ENCODE results near the gene NAA80.

Gene NAA80

DNA sequence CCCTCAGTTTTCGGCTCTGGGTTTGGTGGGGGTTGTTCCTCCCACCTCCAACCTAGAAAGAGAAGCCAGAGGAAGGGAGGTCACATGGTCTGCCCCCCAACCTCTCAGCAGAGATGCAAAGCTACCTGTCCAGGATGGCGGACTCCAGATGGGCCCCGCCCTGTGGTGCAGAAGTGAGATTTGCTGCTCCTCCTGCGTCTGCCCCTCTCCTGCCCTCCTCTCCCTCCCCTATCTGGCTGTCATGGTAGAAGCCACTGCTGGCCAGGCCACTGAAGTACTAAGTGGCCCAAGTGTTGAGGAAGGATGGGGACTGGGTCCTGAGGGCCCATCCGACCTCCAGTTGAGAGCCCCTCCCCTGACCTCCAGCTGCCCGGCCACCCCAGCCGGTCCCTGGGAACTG is 32.4 kb downstream of the NAA80 start:
- Histone ChIP-seq H3K27me3 (ENCODE audit: control insufficient read depth, low read length) (peaks cover 35% of the 10 kb centered on the region), H3K4me3 (ENCODE audit: low read length) (no peak overlapping the region), H3K4me1 (ENCODE audit: control insufficient read depth, low read length) (no peaks in the 10 kb centered on the region), H4K20me1 (ENCODE audit: control insufficient read depth, insufficient read depth, low read depth, low read length) (no peaks in the 10 kb centered on the region), H3K9me2 (replicated peaks; ENCODE audit: control insufficient read depth, low read length) (no peaks in the 10 kb centered on the region), H3K4me2 (ENCODE audit: low read length) (no peak overlapping the region), H3F3A (ENCODE audit: control insufficient read depth, insufficient read depth) (no peaks in the 10 kb centered on the region), H3K36me3 (ENCODE audit: control insufficient read depth, low read length) (no peaks in the 10 kb centered on the region), H3K9me3 (ENCODE audit: control insufficient read depth, insufficient read depth, low read length) (no peaks in the 10 kb centered on the region), H3K79me2 (ENCODE audit: control insufficient read depth, low read length) (no peaks in the 10 kb centered on the region), H3K27ac (ENCODE audit: low read depth, low read length) (no peak overlapping the region)
- no peak for TF ChIP-seq EZH2phosphoT487 (IDR thresholded peaks at IDR 0.05; ENCODE audit: borderline replicate concordance, low read length)

GRCh38 chr3:50266017-50266416 is 33.2 kb downstream of the NAA80 start:
- no peaks in the 10 kb centered on the region for H3K36me3 ChIP-seq (ENCODE audit: control insufficient read depth, low read length)
- no peaks in the 10 kb centered on the region for H3K79me2 ChIP-seq (ENCODE audit: control insufficient read depth, low read length)
- H3K27me3 ChIP-seq (ENCODE audit: control insufficient read depth, low read length): peaks cover 32% of the 10 kb centered on the region
- no peaks in the 10 kb centered on the region for H3K9me3 ChIP-seq (ENCODE audit: control insufficient read depth, insufficient read depth, low read length)
- H3K4me3 ChIP-seq (ENCODE audit: low read length): no peak overlapping the region
- H3K4me2 ChIP-seq (ENCODE audit: low read length): no peak overlapping the region
- H4K20me1 ChIP-seq (ENCODE audit: control insufficient read depth, insufficient read depth, low read depth, low read length): no peaks in the 10 kb centered on the region
- H3K9me2 ChIP-seq (replicated peaks; ENCODE audit: control insufficient read depth, low read length): no peaks in the 10 kb centered on the region
- no peaks in the 10 kb centered on the region for H3F3A ChIP-seq (ENCODE audit: control insufficient read depth, insufficient read depth)
- no peak overlapping the region for H3K27ac ChIP-seq (ENCODE audit: low read depth, low read length)
- TF ChIP-seq, protein P1, sequence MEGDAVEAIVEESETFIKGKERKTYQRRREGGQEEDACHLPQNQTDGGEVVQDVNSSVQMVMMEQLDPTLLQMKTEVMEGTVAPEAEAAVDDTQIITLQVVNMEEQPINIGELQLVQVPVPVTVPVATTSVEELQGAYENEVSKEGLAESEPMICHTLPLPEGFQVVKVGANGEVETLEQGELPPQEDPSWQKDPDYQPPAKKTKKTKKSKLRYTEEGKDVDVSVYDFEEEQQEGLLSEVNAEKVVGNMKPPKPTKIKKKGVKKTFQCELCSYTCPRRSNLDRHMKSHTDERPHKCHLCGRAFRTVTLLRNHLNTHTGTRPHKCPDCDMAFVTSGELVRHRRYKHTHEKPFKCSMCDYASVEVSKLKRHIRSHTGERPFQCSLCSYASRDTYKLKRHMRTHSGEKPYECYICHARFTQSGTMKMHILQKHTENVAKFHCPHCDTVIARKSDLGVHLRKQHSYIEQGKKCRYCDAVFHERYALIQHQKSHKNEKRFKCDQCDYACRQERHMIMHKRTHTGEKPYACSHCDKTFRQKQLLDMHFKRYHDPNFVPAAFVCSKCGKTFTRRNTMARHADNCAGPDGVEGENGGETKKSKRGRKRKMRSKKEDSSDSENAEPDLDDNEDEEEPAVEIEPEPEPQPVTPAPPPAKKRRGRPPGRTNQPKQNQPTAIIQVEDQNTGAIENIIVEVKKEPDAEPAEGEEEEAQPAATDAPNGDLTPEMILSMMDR (IDR thresholded peaks at IDR 0.05; ENCODE audit: low read depth, low read length, poor library complexity, severe bottlenecking): no peak
- no peaks in the 10 kb centered on the region for H3K4me1 ChIP-seq (ENCODE audit: control insufficient read depth, low read length)

DNA sequence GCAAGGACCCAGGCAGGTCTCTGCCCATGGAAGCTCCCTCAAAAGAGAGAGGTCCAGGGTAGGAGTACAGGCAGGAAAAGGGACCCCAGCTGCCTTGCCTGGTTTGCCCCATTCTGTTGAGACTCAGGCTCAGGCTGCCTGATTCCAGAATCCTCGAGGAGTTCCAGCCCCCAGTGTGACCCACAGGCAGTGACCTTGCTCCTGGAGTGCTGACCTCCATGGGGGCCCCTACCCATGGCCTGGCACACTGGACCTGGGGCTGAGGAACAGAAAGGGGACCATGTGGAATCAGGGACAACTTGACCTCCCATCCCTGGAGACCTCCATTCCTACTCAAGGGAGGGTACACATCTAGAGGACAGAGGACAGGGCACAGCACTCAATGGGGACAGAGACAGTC is 33.6 kb downstream of the NAA80 start:
- TF ChIP-seq, protein P1 (IDR thresholded peaks at IDR 0.05; ENCODE audit: low read depth, low read length, poor library complexity, severe bottlenecking): no peak
- no peak for TF ChIP-seq EZH2phosphoT487 (IDR thresholded peaks at IDR 0.05; ENCODE audit: borderline replicate concordance, low read length)
- Histone ChIP-seq H3K4me1 (ENCODE audit: control insufficient read depth, low read length) (no peaks in the 10 kb centered on the region), H3K36me3 (ENCODE audit: control insufficient read depth, low read length) (no peaks in the 10 kb centered on the region), H4K20me1 (ENCODE audit: control insufficient read depth, insufficient read depth, low read depth, low read length) (no peaks in the 10 kb centered on the region), H3K4me2 (ENCODE audit: low read length) (no peak overlapping the region), H3K9me2 (replicated peaks; ENCODE audit: control insufficient read depth, low read length) (no peaks in the 10 kb centered on the region), H3K27ac (ENCODE audit: low read depth, low read length) (no peak overlapping the region), H3K9me3 (ENCODE audit: control insufficient read depth, insufficient read depth, low read length) (no peaks in the 10 kb centered on the region), H3K27me3 (ENCODE audit: control insufficient read depth, low read length) (peaks cover 32% of the 10 kb centered on the region), H3F3A (ENCODE audit: control insufficient read depth, insufficient read depth) (no peaks in the 10 kb centered on the region), H3K79me2 (ENCODE audit: control insufficient read depth, low read length) (no peaks in the 10 kb centered on the region), H3K4me3 (ENCODE audit: low read length) (no peak overlapping the region)

DNA sequence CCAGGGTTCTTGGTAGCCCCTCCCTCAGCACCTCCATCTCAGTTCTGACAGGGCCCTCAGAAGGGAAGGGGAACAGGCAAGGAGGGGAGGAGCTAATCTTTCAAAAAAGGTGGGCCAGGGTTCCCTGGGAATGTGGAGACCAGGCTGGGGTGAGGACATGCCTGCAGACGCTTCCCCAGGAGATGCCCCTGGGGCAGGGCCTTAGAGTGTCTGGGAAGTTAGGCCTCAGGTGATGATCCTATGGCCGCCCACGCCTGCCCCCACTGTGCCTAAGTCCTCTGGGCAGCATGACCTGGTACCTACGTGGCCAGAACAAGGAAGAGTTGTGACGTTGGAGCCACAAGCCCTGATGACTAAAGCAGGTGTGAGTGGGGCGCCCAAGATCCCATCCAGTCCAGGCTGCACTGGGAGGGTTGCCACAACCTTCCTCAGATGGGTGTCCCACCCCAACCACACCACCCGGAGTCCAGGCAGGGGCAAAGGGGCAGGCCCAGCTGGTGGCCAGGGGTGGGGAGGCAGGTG is 34.2 kb downstream of the NAA80 start:
- no peak for TF ChIP-seq EZH2phosphoT487 (IDR thresholded peaks at IDR 0.05; ENCODE audit: borderline replicate concordance, low read length)
- TF ChIP-seq, protein P1 (IDR thresholded peaks at IDR 0.05; ENCODE audit: low read depth, low read length, poor library complexity, severe bottlenecking): no peak
- H3K4me2 ChIP-seq (ENCODE audit: low read length): no peak overlapping the region
- H3F3A ChIP-seq (ENCODE audit: control insufficient read depth, insufficient read depth): no peaks in the 10 kb centered on the region
- H3K36me3 ChIP-seq (ENCODE audit: control insufficient read depth, low read length): no peaks in the 10 kb centered on the region
- H3K9me3 ChIP-seq (ENCODE audit: control insufficient read depth, insufficient read depth, low read length): no peaks in the 10 kb centered on the region
- no peaks in the 10 kb centered on the region for H3K79me2 ChIP-seq (ENCODE audit: control insufficient read depth, low read length)
- no peaks in the 10 kb centered on the region for H3K9me2 ChIP-seq (replicated peaks; ENCODE audit: control insufficient read depth, low read length)
- H3K27me3 ChIP-seq (ENCODE audit: control insufficient read depth, low read length): peaks cover 31% of the 10 kb centered on the region
- no peaks in the 10 kb centered on the region for H4K20me1 ChIP-seq (ENCODE audit: control insufficient read depth, insufficient read depth, low read depth, low read length)
- H3K4me1 ChIP-seq (ENCODE audit: control insufficient read depth, low read length): peaks cover 5% of the 10 kb centered on the region; the same call in 1 of the 2 replicates
- no peak overlapping the region for H3K27ac ChIP-seq (ENCODE audit: low read depth, low read length)
- no peak overlapping the region for H3K4me3 ChIP-seq (ENCODE audit: low read length)

Data from DOHH2 (cell line).